ENCODE measurements around the gene ENGASE.

DNA sequence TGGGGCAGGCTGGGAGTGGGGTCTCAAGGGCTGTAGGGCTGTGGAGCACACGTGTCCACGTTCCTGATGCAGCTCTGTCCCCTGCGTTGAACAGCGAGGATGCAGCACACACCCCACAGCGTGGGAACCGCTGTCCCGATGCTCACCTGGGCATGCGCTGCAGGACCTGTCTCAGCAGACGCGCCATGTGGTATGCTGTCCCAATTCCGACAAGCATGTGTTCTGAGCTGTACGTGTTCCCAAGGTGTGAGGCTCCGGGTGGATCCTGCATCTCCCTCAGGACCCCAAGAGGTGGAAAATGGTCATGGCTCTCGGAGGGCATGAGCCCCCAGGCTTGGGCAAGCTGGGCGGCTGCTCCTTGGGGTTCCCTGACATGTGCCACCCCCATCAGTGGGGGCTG is 34.2 kb downstream of the ENGASE start:
- TF ChIP-seq, protein P1, sequence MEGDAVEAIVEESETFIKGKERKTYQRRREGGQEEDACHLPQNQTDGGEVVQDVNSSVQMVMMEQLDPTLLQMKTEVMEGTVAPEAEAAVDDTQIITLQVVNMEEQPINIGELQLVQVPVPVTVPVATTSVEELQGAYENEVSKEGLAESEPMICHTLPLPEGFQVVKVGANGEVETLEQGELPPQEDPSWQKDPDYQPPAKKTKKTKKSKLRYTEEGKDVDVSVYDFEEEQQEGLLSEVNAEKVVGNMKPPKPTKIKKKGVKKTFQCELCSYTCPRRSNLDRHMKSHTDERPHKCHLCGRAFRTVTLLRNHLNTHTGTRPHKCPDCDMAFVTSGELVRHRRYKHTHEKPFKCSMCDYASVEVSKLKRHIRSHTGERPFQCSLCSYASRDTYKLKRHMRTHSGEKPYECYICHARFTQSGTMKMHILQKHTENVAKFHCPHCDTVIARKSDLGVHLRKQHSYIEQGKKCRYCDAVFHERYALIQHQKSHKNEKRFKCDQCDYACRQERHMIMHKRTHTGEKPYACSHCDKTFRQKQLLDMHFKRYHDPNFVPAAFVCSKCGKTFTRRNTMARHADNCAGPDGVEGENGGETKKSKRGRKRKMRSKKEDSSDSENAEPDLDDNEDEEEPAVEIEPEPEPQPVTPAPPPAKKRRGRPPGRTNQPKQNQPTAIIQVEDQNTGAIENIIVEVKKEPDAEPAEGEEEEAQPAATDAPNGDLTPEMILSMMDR (IDR thresholded peaks at IDR 0.05), result no peak
- no peak for TF ChIP-seq EZH2phosphoT487 (IDR thresholded peaks at IDR 0.05)
- TF ChIP-seq EZH2 (IDR thresholded peaks at IDR 0.05), result no peak

Data from neural progenitor cell (in vitro differentiated cells).